Measurements from ENCODE around the gene RSPO1.
A peak's percentile ranks its signal among the peaks of the same experiment; 100 is the strongest.

Gene RSPO1

DNA sequence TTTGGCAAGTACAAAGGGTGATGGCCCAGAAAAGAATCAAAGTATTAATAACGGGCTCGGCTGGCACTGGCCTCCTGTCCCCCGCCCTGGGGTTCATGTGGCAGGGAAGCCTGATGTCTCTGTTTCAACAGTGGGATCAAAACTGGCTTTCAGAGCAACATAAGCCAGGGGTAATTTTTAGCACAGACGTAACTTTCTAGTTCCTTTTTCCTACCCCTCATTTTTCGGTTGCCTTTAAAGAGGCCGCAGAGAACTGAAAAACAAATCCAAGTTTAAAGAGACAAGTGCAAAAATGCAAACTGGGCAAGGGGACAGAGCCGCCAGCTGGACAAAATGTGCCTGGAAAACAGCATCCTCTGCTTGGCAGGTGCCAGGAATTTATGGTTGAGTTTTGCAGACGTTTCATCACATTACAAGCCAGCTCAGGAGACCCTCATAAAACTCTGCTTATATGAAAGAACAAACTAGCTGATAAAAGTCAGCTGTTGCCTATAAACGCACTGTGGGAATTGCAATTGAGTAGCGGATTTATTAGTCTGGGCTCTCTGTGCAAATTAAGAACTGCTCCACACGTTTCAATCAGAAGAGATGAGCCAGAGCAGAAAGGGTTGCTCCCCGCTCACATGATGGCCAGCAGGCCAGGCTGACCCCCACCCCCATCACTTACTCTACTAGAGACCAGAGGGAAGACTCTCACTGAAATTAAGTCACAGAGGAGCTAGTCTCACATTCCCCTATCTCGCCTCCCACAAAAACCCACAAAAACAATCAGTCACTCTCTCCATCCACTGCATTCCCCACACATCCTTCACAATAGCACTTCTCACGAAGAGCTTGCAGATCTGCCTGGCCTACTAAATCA, 41.8 kb upstream of the RSPO1 start:
- Histone ChIP-seq H3K9me3 (ENCODE audit: low read length) (no peaks in the 10 kb centered on the region), H3F3A (ENCODE audit: insufficient read depth, low read length) (no peaks in the 10 kb centered on the region), H3K4me2 (ENCODE audit: low read length) (peak overlapping the region; percentile 34), H3K27me3 (ENCODE audit: insufficient read depth, low read length) (no peaks in the 10 kb centered on the region), H3K36me3 (ENCODE audit: insufficient read depth, low read length) (peaks cover 8% of the 10 kb centered on the region; the same call in 1 of the 2 replicates), H4K20me1 (ENCODE audit: insufficient read depth, low read length) (no peaks in the 10 kb centered on the region), H3K4me1 (ENCODE audit: insufficient read depth, low read length, severe bottlenecking) (peaks cover 15% of the 10 kb centered on the region), H2AFZ (ENCODE audit: low read length) (no peak overlapping the region), H3K4me3 (ENCODE audit: low read depth, low read length, poor library complexity, severe bottlenecking) (no peak overlapping the region), H3K27ac (ENCODE audit: low read depth, low read length, poor library complexity, severe bottlenecking) (no peak overlapping the region), H3K9me2 (ENCODE audit: low read depth, low read length) (no peaks in the 10 kb centered on the region), H3K9ac (ENCODE audit: low read length) (no peak overlapping the region), H3K79me2 (ENCODE audit: insufficient read depth, low read length) (no peaks in the 10 kb centered on the region)
- TF ChIP-seq EZH2 (IDR thresholded peaks at IDR 0.05; ENCODE audit: borderline replicate concordance, low read length): no peak
- no peak for TF ChIP-seq CTCF (IDR thresholded peaks at IDR 0.05; ENCODE audit: low read length)

- Histone ChIP-seq H3K9me2 (ENCODE audit: low read depth, low read length) (no peaks in the 10 kb centered on the region), H3K9me3 (ENCODE audit: low read length) (no peaks in the 10 kb centered on the region), H3K79me2 (ENCODE audit: insufficient read depth, low read length) (no peaks in the 10 kb centered on the region), H3K27me3 (ENCODE audit: insufficient read depth, low read length) (no peaks in the 10 kb centered on the region), H3K9ac (ENCODE audit: low read length) (no peak overlapping the region), H3K4me1 (ENCODE audit: insufficient read depth, low read length, severe bottlenecking) (peaks cover 15% of the 10 kb centered on the region), H3K4me2 (ENCODE audit: low read length) (no peak overlapping the region), H2AFZ (ENCODE audit: low read length) (no peak overlapping the region), H4K20me1 (ENCODE audit: insufficient read depth, low read length) (no peaks in the 10 kb centered on the region), H3K4me3 (ENCODE audit: low read depth, low read length, poor library complexity, severe bottlenecking) (no peak overlapping the region), H3K36me3 (ENCODE audit: insufficient read depth, low read length) (no peaks in the 10 kb centered on the region), H3F3A (ENCODE audit: insufficient read depth, low read length) (no peaks in the 10 kb centered on the region), H3K27ac (ENCODE audit: low read depth, low read length, poor library complexity, severe bottlenecking) (no peak overlapping the region)
- TF ChIP-seq EZH2 (IDR thresholded peaks at IDR 0.05; ENCODE audit: borderline replicate concordance, low read length): no peak
- no peak for TF ChIP-seq CTCF (IDR thresholded peaks at IDR 0.05; ENCODE audit: low read length)
These were observed 39.2 kb upstream of the RSPO1 start for GRCh38 chr1:37673920-37674319.

DNA sequence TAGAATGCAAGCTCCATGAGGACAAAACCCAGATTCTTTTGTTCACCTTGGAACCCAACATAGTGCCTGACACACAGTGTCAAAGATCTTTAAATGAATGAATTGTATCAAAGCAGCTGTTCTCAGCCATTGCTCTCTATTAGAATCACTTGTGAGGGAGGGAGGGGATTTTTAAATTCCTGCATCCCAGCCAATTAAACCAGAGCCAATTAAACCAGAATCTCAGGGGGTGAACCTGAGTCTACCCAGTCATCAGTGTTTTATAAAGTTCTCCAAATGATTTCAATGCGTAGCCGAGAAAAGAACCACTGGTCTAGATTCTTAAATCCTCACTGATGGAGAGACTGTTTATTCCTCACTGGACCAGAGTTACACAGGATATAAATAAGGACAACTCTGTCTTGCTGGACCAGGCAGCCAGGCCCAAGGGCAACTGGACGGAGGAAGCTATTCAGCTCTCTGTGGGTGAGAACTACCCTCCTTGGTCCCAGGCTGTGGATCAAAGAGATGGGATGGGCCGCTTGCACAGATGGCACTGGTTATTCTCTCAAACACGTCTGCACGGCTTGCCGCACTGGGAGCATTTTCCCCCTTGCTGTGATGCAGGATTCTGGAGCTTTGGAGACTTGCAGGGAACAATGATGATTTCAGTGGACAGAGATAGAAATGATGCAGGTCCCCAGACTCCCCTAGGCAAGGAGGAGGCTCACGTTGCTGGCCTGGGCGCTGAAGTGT, 37.6 kb upstream of the RSPO1 start:
- Histone ChIP-seq H3K79me2 (ENCODE audit: insufficient read depth, low read length) (no peaks in the 10 kb centered on the region), H4K20me1 (ENCODE audit: insufficient read depth, low read length) (no peaks in the 10 kb centered on the region), H3K4me2 (ENCODE audit: low read length) (no peak overlapping the region), H3K9me2 (ENCODE audit: low read depth, low read length) (no peaks in the 10 kb centered on the region), H3K9me3 (ENCODE audit: low read length) (no peaks in the 10 kb centered on the region), H3K36me3 (ENCODE audit: insufficient read depth, low read length) (no peaks in the 10 kb centered on the region), H3K27me3 (ENCODE audit: insufficient read depth, low read length) (no peaks in the 10 kb centered on the region), H3K9ac (ENCODE audit: low read length) (no peak overlapping the region), H3K27ac (ENCODE audit: low read depth, low read length, poor library complexity, severe bottlenecking) (no peak overlapping the region), H3K4me1 (ENCODE audit: insufficient read depth, low read length, severe bottlenecking) (peaks cover 15% of the 10 kb centered on the region), H3K4me3 (ENCODE audit: low read depth, low read length, poor library complexity, severe bottlenecking) (no peak overlapping the region), H3F3A (ENCODE audit: insufficient read depth, low read length) (no peaks in the 10 kb centered on the region), H2AFZ (ENCODE audit: low read length) (no peak overlapping the region)
- TF ChIP-seq EZH2 (IDR thresholded peaks at IDR 0.05; ENCODE audit: borderline replicate concordance, low read length) (no peak), CTCF (IDR thresholded peaks at IDR 0.05; ENCODE audit: low read length) (no peak)

All from OCI-LY1 (cell line).